PC-9 (cell line): ENCODE data around the gene POU2F3.

Experiments
- CTCF ChIP-seq: fragments of 200-600 bp; sonication (generic); conservative IDR thresholded peaks from 2 replicates; pipeline ENCODE4 v1.6.1; 2017; ENCODE audit warnings: mixed run types, antibody characterized with exemption, mild to moderate bottlenecking, moderate library complexity
- EZH2 ChIP-seq: fragments of 200-600 bp; sonication (generic); IDR thresholded peaks from 2 replicates; pipeline ENCODE4 v1.8.0; 2017; ENCODE audit warnings: antibody characterized with exemption, low read depth

GRCh38 chr11:120261321-120261720 lies 21.4 kb downstream of the POU2F3 start:
- no peak for TF ChIP-seq CTCF
- TF ChIP-seq EZH2: no peak
